Measurements from ENCODE around the gene KIFC3.

The KIFC3 gene

GRCh38 chr16:57735755-57736418, 66.4 kb downstream of the KIFC3 start, which contains the start of gene KATNB1 (continued):
- peak; percentile 82 for TF ChIP-seq PATZ1 (tag by site-specific recombination; IDR thresholded peaks at IDR 0.05)
- no peak for TF ChIP-seq ZSCAN23 (tag by site-specific recombination; IDR thresholded peaks at IDR 0.05)
- no peak for TF ChIP-seq HIC1 (tag by site-specific recombination; IDR thresholded peaks at IDR 0.05)
- TF ChIP-seq AEBP2 (tag by site-specific recombination; IDR thresholded peaks at IDR 0.05; ENCODE audit: borderline replicate concordance): no peak
- no peak for TF ChIP-seq ZBTB44 (tag by site-specific recombination; IDR thresholded peaks at IDR 0.05)
- TF ChIP-seq ZNF148 (tag by site-specific recombination; IDR thresholded peaks at IDR 0.05; ENCODE audit: borderline replicate concordance): no peak
- TF ChIP-seq ZNF350 (tag by site-specific recombination; IDR thresholded peaks at IDR 0.05): no peak
- no peak for TF ChIP-seq ZNF785 (tag by site-specific recombination; IDR thresholded peaks at IDR 0.05)
- no peak; the same call in 1 of the 2 replicates for TF ChIP-seq SP3 (tag by site-specific recombination; IDR thresholded peaks at IDR 0.05)
- peak; percentile 53 for TF ChIP-seq EGR2 (tag by site-specific recombination; IDR thresholded peaks at IDR 0.05; ENCODE audit: low read depth)
- no peak for TF ChIP-seq ZNF677 (tag by site-specific recombination; IDR thresholded peaks at IDR 0.05)
- no peak for TF ChIP-seq ZNF473 (tag by site-specific recombination; IDR thresholded peaks at IDR 0.05)
- TF ChIP-seq ZSCAN4 (tag by site-specific recombination; IDR thresholded peaks at IDR 0.05): 0 out of 2 replicates have a peak, but pooled peaks have one; percentile 30
- TF ChIP-seq ZNF837 (tag by site-specific recombination; IDR thresholded peaks at IDR 0.05): no peak
- TF ChIP-seq ZNF707 (tag by site-specific recombination; IDR thresholded peaks at IDR 0.05): no peak
- 0 out of 2 replicates have a peak, but pooled peaks have one; percentile 3 for TF ChIP-seq MZF1 (tag by site-specific recombination; IDR thresholded peaks at IDR 0.05; ENCODE audit: borderline replicate concordance)
- TF ChIP-seq ZSCAN5A (tag by site-specific recombination; IDR thresholded peaks at IDR 0.05): no peak
- no peak for TF ChIP-seq ZBTB1 (tag by site-specific recombination; IDR thresholded peaks at IDR 0.05)
- TF ChIP-seq ZBTB20 (tag by site-specific recombination; IDR thresholded peaks at IDR 0.05): peak; percentile 24; the same call in 1 of the 2 replicates
- TF ChIP-seq ZNF335 (tag by site-specific recombination; conservative IDR thresholded peaks at IDR 0.05): peak; percentile 82
- peak; percentile 90 for TF ChIP-seq ZNF580 (tag by site-specific recombination; IDR thresholded peaks at IDR 0.05)
- no peak for TF ChIP-seq CTCF (tag by site-specific recombination; IDR thresholded peaks at IDR 0.05)
- TF ChIP-seq ZNF610 (tag by site-specific recombination; IDR thresholded peaks at IDR 0.05; ENCODE audit: borderline replicate concordance): no peak
- TF ChIP-seq ZIC2 (tag by site-specific recombination; IDR thresholded peaks at IDR 0.05): no peak
